D341Med (cell line): ENCODE data around the gene COL23A1.

ENCODE experiments used
- DNase-seq: peaks from one replicate; pipeline ENCODE4 v3.0.0; 2012; ENCODE audit warnings: low spot score

The COL23A1 gene

DNA sequence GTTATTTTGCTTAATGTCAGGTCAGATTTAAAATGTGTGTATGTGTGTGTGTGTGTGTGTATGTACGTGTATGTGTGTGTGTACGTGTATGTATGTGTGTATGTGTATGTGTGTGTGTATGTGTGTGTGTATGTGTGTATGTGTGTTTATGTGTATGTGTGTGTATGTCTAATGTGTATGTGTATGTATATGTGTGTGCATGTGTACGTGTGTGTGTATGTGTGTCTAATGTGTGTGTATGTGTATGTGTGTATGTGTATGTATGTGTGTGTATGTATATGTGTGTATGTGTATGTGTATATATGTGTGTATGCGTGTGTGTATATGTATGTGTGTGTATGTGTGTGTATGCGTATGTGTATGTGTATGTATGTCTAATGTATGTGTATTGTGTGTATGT is 232.5 kb downstream of the COL23A1 start:
- no peak for DNase-seq

DNA sequence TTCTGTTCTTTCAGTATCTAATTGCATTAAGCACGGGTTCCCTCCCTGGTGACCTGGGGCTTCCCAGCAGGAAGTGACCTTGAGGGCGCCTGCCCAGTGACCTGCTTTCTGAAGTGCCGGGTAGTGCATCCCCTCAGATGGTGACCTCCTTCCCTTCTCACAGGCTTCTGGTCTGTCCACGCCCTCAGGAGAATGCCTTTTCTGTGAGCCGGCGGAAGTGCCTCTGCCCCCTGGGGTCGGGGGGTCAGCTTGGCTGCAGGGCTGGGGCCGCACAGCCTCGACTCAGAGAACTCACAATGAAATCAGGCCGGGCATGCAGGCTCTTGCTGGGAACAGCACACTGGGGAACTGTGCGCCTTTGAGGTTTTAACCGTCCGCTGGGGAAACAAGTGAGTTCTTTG is 233.1 kb downstream of the COL23A1 start:
- no peak for DNase-seq

DNA sequence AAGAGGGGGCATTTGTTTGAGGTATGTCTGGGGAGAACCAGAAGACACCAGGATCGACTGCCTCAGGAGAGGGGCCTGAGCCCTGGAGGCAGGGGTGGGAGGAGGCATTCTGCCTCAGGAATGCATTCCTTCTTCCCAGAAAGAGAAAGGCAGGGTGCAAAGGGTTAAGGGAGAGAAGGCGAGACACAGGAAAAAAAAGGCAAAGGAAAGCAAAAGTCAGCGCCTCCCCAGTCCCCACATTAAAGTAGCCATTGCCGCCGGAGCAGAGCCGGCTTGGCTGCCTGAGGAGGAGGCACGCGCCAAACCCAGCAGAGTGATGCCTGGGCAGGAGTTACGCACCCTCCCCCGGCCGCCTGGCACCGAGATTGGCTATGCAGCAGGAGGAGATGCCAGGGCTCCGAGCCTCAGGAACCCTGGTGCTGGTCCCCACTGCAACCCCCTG is 233.7 kb downstream of the COL23A1 start:
- DNase-seq, result no peak

- no peak for DNase-seq
Observed at GRCh38 chr5:178355671-178356070, 234.5 kb downstream of the COL23A1 start.

DNA sequence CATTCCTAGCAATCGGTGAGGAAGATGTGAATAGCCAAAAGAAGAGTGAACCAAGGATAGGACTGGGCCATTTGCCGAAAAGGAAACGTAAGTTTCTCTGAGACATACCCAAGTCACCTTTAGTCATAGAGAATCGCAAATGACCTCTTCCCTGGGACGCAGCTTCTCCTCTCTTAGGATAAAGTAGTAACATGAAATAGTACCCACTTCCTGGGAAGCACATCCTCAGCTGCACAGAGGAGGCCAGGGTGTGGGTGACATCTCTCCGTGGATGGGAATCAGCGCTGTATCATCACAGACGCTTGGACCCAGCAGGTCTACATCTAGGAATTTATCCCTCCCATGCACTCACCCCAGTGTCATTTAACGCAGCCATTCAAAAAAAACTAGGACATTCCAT is 236.7 kb downstream of the COL23A1 start:
- DNase-seq, result no peak

GRCh38 chr5:178352035-178352349 is 238.2 kb downstream of the COL23A1 start:
- no peak for DNase-seq

DNA sequence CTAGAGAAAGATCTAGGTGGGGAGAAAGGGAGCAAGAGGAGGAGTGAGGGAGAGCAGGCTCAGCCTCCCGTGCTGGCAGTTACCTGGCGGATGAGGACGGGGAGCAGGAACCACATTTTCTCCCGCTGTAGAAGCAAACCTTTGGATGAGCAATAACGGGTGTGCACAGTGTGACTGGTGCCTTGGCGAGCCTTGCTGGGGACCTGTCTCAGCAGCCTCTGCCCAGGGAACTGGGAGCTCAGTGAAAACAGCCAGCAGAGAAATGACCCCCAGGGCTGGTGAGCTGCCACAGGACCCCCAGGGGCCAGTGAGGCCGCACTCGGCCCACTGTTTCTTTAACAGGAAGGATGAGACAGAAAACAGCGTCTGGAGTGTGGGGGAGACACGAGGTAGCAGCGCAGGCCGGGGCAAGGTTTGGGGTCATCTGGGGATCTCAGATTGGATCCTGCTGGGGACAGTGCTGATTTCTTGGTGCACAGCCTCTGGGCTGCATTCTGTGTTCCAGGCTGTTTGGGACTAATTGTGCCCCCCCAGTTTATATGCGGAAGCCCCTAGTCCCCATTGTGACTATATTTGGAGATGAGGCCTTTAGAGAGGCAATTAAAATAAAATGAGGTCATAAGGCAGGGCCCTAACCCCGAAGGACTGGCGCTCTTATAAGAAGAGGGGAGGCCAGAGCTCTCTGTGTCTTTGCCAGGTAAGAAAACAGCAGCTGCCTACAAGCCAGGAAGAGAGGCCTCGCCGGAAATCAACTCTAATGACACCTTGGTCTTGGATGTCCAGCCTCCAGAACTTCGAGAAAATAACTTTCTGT is 238.8 kb downstream of the COL23A1 start:
- no peak for DNase-seq

- DNase-seq, result no peak
Observed at GRCh38 chr5:178350361-178351220, 239.6 kb downstream of the COL23A1 start.

DNA sequence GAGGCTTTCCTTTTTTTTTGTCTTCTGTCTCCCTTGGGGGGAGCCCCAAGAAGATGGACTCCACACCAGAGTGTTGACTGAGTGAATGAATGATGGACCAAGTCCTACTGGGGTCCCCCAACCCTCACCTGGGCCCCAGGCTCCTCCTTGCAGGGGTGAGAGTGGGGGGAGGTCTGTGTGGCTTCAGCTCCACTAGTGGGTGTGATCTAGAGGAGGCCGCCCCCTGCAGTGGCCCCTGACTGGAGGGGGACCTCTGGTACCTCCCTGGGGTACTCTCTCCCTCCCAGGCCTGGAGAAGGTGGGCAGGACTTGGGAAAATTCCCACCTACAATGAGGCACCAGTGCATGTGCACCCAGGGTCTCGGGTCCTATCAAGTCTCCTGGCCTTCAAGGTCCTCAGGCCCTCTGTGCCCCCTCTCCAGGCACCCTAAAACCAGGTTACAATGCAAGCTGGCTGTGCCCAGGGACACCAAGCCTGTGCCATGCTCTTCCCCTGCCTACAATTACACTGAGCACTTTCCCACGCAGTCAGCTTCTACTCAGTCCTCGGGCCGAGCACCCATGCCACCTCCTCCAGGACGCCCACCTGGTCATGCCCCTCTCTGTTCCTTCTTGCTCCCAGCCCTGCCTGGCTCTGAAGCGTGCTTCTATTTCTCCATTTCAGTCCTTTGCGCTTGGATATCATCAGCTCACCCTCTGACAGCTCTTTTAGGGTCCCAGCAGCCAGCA is 240.4 kb downstream of the COL23A1 start:
- no peak for DNase-seq

- no peak for DNase-seq
Observed at GRCh38 chr5:178349075-178349511, 241.1 kb downstream of the COL23A1 start.

- DNase-seq, result no peak
Observed at GRCh38 chr5:178348356-178349074, 241.7 kb downstream of the COL23A1 start.

GRCh38 chr5:178347956-178348355 is 242.2 kb downstream of the COL23A1 start:
- no peak for DNase-seq

DNA sequence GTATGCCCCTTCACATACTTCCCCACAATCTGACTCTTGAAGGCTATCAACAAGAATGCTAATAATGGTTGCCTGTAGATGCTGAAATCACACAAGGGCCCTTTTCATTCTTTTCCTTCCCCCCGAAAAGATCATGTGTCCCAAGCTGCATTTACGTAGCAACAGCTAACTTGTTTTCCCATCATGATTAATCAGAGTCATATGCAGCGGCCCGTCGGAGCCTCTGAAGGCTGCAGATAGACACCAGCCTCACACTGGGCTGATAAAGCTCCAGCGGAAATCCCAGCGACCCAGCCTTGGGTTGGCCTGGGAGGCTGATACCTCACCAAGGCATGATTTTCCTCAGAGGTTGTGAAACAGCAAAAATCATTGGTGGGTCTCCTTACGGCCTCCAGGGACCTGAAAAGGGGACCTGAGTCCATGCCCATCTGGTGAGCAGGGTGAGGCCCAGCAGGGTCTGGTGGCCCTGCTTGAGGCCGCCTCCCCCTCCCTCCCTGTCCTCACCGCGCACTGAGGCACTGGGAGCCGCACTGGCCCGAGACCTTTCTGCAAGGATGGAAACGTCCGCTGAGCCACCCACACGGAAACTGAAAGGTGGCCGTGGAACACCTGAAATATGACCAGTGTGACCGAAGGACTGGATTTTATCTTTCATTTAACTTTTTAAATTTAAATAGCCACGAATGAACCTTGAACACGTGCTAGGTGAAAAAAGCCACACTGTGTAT is 243.4 kb downstream of the COL23A1 start:
- no peak for DNase-seq

DNA sequence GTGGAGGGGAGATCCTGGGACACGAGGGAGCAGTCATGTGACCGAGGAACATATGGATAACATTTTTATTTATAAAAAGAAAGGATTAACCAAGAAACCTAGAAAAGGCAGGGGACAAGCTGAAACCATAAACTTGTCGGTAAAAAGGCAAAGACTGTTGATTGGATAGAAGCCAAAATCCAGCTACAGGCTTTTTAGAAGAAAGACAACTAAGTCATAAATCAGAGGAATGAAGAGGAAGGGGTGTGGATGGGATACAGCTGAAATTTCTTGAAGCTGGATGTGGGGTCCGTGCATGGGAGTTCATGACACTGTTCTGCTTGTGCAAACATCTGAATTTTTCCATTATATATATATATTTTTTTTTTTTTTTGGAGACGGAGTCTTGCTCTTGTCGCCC is 246.9 kb downstream of the COL23A1 start:
- no peak for DNase-seq

GRCh38 chr5:178341851-178342140 is 248.4 kb downstream of the COL23A1 start:
- DNase-seq, result no peak

- no peak for DNase-seq
Observed at GRCh38 chr5:178341091-178341850, 248.9 kb downstream of the COL23A1 start.

GRCh38 chr5:178340637-178341036 is 249.6 kb downstream of the COL23A1 start:
- DNase-seq, result no peak

- no peak for DNase-seq
Observed at GRCh38 chr5:178340187-178340586, 250.0 kb downstream of the COL23A1 start.

DNA sequence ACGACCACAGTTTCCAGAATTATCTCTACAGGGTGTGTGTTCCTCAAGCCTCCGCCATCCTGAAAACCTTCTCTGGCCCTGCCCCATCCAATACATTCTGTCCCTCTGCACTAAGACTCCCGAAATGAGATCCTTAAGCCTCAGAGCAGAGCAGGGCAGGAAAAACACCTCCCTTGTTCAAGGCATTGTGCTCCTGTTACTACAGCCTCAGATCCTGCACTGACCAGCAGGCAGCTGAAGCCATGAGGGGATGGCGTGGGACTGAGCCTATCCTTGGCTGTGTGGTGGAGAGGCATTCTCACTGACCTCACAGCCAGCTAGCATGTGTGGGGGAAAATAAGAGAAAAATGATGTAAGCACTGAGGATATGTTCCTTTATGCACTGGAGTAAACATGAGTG is 250.9 kb downstream of the COL23A1 start:
- DNase-seq, result no peak

DNA sequence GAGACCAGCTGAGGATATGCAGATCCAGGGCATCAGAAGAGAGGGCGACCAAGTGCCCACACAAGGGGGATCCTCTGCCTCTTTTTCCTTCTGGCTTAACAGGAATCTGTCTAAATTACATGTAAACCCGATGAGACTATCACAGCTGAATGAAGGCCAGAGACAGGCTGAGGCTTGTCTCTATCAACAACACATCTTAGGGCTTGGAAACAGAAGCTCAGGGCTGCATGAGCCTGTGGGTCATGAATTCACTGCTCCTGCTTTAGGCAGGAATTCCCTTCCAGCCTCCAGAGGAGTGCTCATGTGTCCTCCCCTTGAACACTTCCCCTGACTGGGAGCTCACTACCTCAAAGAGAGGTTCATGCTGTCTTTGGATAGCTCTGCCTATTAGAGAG is 251.4 kb downstream of the COL23A1 start:
- DNase-seq, result no peak
